GM12878 (cell line): ENCODE measurements around the gene NAA35. TPM values are rescaled to one million over a fixed set of nuclear protein-coding genes. Genes with fewer than 3 reads are reported as not detected.

Source experiments
- ATAC-seq: fragments of 200-7000 bp; cut with Tn5 transposase; 3 replicates; pipeline ENCODE4 v1.9.1; 2020; ENCODE audit warnings: mild to moderate bottlenecking, moderate library complexity
- BruUV-seq: library from RNA; stranded (reverse); fragments of 400-500 nt; replicated peaks from 2 replicates; lab custom pipeline; 2021; lab: Mats Ljungman, UMichigan
- CTCF ChIA-PET: fragments of 300-600 bp; sonication (Branson Sonifier 250); formaldehyde crosslinking; extraction: SDS; loops from one replicate; lab custom pipeline; 2021; ENCODE audit warnings: inconsistent platforms; lab: Yijun Ruan, JAX
- POLR2A ChIA-PET: fragments of 350-600 bp; formaldehyde crosslinking; extraction: SDS; loops from one replicate; lab custom pipeline; 2021; ENCODE audit warnings: inconsistent platforms; lab: Charles Lee
- RAD21 ChIA-PET: fragments of 300-600 bp; sonication (Branson Sonifier 250); formaldehyde crosslinking; loops from one replicate; lab custom pipeline; 2023; ENCODE audit warnings: antibody characterized with exemption; ENCODE audit not compliant: unreplicated experiment; lab: Charles Lee
- SMC1A ChIA-PET: fragments of 300-600 bp; sonication (Branson Sonifier 250); formaldehyde crosslinking; loops from one replicate; lab custom pipeline; 2023; ENCODE audit not compliant: unreplicated experiment, uncharacterized antibody; lab: Charles Lee
- DNase-seq: peaks from one replicate; pipeline ENCODE4 v3.0.0-alpha.2; 2011; ENCODE audit warnings: low read depth, low spot score
- FAIRE-seq: peaks from 3 replicates; lab custom pipeline; 2011; peaks lifted over from hg19 to GRCh38; lab: Jason Lieb, UNC
- H2AFZ ChIP-seq: 2 replicates; pipeline ENCODE4 v1.6.0; 2011; ENCODE audit warnings: low read depth, low read length, control low read depth; ENCODE audit not compliant: control insufficient read depth
- H3K27ac ChIP-seq: 2 replicates; pipeline ENCODE4 v1.5.1; 2011; ENCODE audit warnings: control low read depth; ENCODE audit not compliant: control insufficient read depth, insufficient read depth
- H3K27me3 ChIP-seq, 2 experiments: replicated peaks in 1 of 2; 2 replicates each; pipeline versions ENCODE4 v1.6.0 to v1.6.1; 2011; ENCODE audit warnings: low read length in 1 of 2; ENCODE audit not compliant: control insufficient read depth in 2 of 2, insufficient read depth in 2 of 2
- H3K36me3 ChIP-seq, 2 experiments: 2 replicates each; pipeline ENCODE4 v1.5.1; 2011; ENCODE audit warnings: low read length in 1 of 2; ENCODE audit not compliant: control insufficient read depth in 2 of 2, insufficient read depth in 2 of 2
- H3K4me1 ChIP-seq: 2 replicates; pipeline ENCODE4 v1.6.1; 2011; ENCODE audit warnings: mild to moderate bottlenecking, low read length, moderate library complexity, mixed read lengths; ENCODE audit not compliant: control insufficient read depth, insufficient read depth
- H3K4me2 ChIP-seq: 2 replicates; pipeline ENCODE4 v1.6.0; 2011; ENCODE audit warnings: control low read depth; ENCODE audit not compliant: control insufficient read depth, insufficient read depth
- H3K4me3 ChIP-seq: fragments of 200-600 bp; sonication (generic); 2 replicates; pipeline ENCODE4 v1.5.1; 2016
- H3K79me2 ChIP-seq: 2 replicates; pipeline ENCODE4 v1.6.0; 2011; ENCODE audit warnings: low read length; ENCODE audit not compliant: control insufficient read depth, insufficient read depth
- H3K9ac ChIP-seq: 2 replicates; pipeline ENCODE4 v1.8.0; 2011; ENCODE audit warnings: low read length, control low read depth, mixed read lengths; ENCODE audit not compliant: control insufficient read depth, insufficient read depth
- H3K9me3 ChIP-seq: replicated peaks from 3 replicates; pipeline ENCODE4 v1.5.1; 2011; ENCODE audit warnings: mild to moderate bottlenecking, low read length; ENCODE audit not compliant: control insufficient read depth, insufficient read depth
- H4K20me1 ChIP-seq: 2 replicates; pipeline ENCODE4 v1.6.0; 2011; ENCODE audit not compliant: control insufficient read depth, insufficient read depth
- CHD1 ChIP-seq: IDR thresholded peaks from 2 replicates; pipeline ENCODE4 v1.6.1; 2012; ENCODE audit warnings: low read depth, low read length, improper control_type of control experiment
- CHD4 ChIP-seq: fragments of 200-600 bp; sonication (generic); IDR thresholded peaks from 2 replicates; pipeline ENCODE4 v1.6.1; 2016; ENCODE audit warnings: mild to moderate bottlenecking
- IRF4 ChIP-seq: IDR thresholded peaks from 2 replicates; pipeline ENCODE4 v1.6.1; 2011; ENCODE audit warnings: low read depth, low read length
- MLLT1 ChIP-seq: fragments of 450-650 bp; IDR thresholded peaks from 2 replicates; pipeline ENCODE4 v1.6.1; 2016; ENCODE audit warnings: mild to moderate bottlenecking
- NFXL1 ChIP-seq: fragments of 450-650 bp; IDR thresholded peaks from 2 replicates; pipeline ENCODE4 v1.6.1; 2017; ENCODE audit warnings: antibody characterized with exemption, mild to moderate bottlenecking, borderline replicate concordance
- NKRF ChIP-seq: fragments of 450-650 bp; conservative IDR thresholded peaks from 2 replicates; pipeline ENCODE4 v1.6.1; 2017; ENCODE audit warnings: mild to moderate bottlenecking, moderate library complexity
- NR2C1 ChIP-seq: fragments of 450-650 bp; IDR thresholded peaks from 2 replicates; pipeline ENCODE4 v1.6.1; 2017; ENCODE audit warnings: antibody characterized with exemption, mild to moderate bottlenecking, moderate library complexity
- NRF1 ChIP-seq: conservative IDR thresholded peaks from 2 replicates; pipeline ENCODE4 v1.6.1; 2011; ENCODE audit warnings: mild to moderate bottlenecking, low read depth, low read length, improper control_type of control experiment
- PAX5 ChIP-seq: IDR thresholded peaks from 2 replicates; pipeline ENCODE4 v1.6.1; 2011; ENCODE audit warnings: low read depth, low read length, borderline replicate concordance
- POLR2A ChIP-seq: IDR thresholded peaks from 2 replicates; pipeline ENCODE4 v1.6.1; 2011; ENCODE audit warnings: low read depth, mild to moderate bottlenecking, low read length
- RFX5 ChIP-seq: IDR thresholded peaks from 2 replicates; pipeline ENCODE4 v1.6.1; 2011; ENCODE audit warnings: low read depth, low read length, improper control_type of control experiment
- SIN3A ChIP-seq: IDR thresholded peaks from 2 replicates; pipeline ENCODE4 v1.6.1; 2012; ENCODE audit warnings: low read depth, low read length, improper control_type of control experiment
- SKIL ChIP-seq: fragments of 450-650 bp; IDR thresholded peaks from 2 replicates; pipeline ENCODE4 v1.6.1; 2017; ENCODE audit warnings: mild to moderate bottlenecking, low read depth, inconsistent platforms; ENCODE audit not compliant: poor library complexity, severe bottlenecking
- SUPT20H ChIP-seq: IDR thresholded peaks from 2 replicates; pipeline ENCODE4 v1.6.1; 2011; ENCODE audit warnings: low read depth, mild to moderate bottlenecking, low read length, moderate library complexity, borderline replicate concordance; ENCODE audit not compliant: control insufficient read depth
- YY1 ChIP-seq: IDR thresholded peaks from 2 replicates; pipeline ENCODE4 v1.6.1; 2011; ENCODE audit warnings: low read depth, mild to moderate bottlenecking, low read length
- ZBED1 ChIP-seq: IDR thresholded peaks from 2 replicates; pipeline ENCODE4 v1.6.1; 2016; ENCODE audit warnings: borderline replicate concordance
- ZBTB11 ChIP-seq: fragments of 450-650 bp; formaldehyde crosslinking; IDR thresholded peaks from 2 replicates; pipeline ENCODE4 v1.5.0; 2022; ENCODE audit warnings: mild to moderate bottlenecking, missing genetic modification characterization
- ZZZ3 ChIP-seq: IDR thresholded peaks from 2 replicates; pipeline ENCODE4 v1.6.1; 2011; ENCODE audit warnings: low read depth; ENCODE audit not compliant: control insufficient read depth, insufficient read length
- WGBS: methylation state at CpG from one replicate; pipeline ENCODE4 v1.1.6; 2016; ENCODE audit warnings: low lambda C conversion rate; ENCODE audit not compliant: insufficient replicate concordance, insufficient coverage; ENCODE audit errors: missing lambda C conversion rate; 5-methylcytosine and 5-hydroxymethylcytosine counted together
- in situ Hi-C: fragments of 300-500 bp; cut with MboI; formaldehyde crosslinking; loops from 9 replicates; pipeline ENCODE4 v1.14.3; 2018; ENCODE audit warnings: mixed read lengths
- intact Hi-C: fragments of 100-400 bp; cut with micrococcal nuclease; formaldehyde crosslinking; loops from one replicate; pipeline ENCODE4 v1.14.2; 2022; ENCODE audit not compliant: unreplicated experiment
- polyA plus RNA-seq, 11 experiments: library from polyadenylated mRNA; depleted of rRNA in 4 of 11; unstranded in 6 of 11; stranded (reverse) in 5 of 11; fragments of >200 nt; fragmentation: Nextera tagmentation in 4 of 11; fragmentation: Illumina TruSeq in 1 of 11; extraction: Ambion mirVana in 4 of 11; extraction: Trizol in 1 of 11; gene quantifications; 1 replicate in 1 of 11; 2 replicates in 10 of 11; pipeline versions ENCODE4 v1.2.1 to v1.2.3, GENCODE V29; 2011 to 2016; ENCODE audit warnings: inconsistent platforms in 2 of 11, missing spikeins in 2 of 11, low read depth in 1 of 11
- total RNA-seq, 4 experiments: library from RNA; depleted of rRNA in 3 of 4; stranded (reverse); fragments of >200 nt in 3 of 4; fragmentation: Illumina TruSeq in 1 of 4; extraction: Trizol in 1 of 4; gene quantifications; 2 replicates each; pipeline versions ENCODE4 v1.2.1 to v1.2.3, GENCODE V29; 2013 to 2021

Gene NAA35
- total and polyA plus RNA-seq, 10 of the 15 experiments (the other 5 are each of a cell fraction or from before 2014, with no cell fraction given), result 15.5 to 38.0 (median 26.9) TPM

GRCh38 chr9:86046930-86047341, 106.0 kb downstream of the NAA35 start:
- Histone ChIP-seq H3K9ac (no peak overlapping the region), H4K20me1 (no peaks in the 10 kb centered on the region), H3K79me2 (no peaks in the 10 kb centered on the region), H3K4me3 (no peak overlapping the region), H3K4me2 (no peak overlapping the region), H3K27ac (no peak overlapping the region), H3K27me3 (no peaks in the 10 kb centered on the region), H2AFZ (no peak overlapping the region), H3K9me3 (no peaks in the 10 kb centered on the region), H3K4me1 (no peaks in the 10 kb centered on the region), H3K36me3 (no peaks in the 10 kb centered on the region)
- in situ Hi-C loops, result no loop called here
- POLR2A ChIA-PET, result interaction anchor here (0.6 kb wide), 1 partner anchor 256 kb away, joined by 3 read pairs; no protein-coding TSS in a partner anchor
- no peak for ATAC-seq
- 67% methylated on average over 8 of the region's 8 CpGs for WGBS
- intact Hi-C loops, result no loop called here
- no TSS peak for BruUV-seq
- FAIRE-seq, result no peak
- DNase-seq, result no peak
- CTCF ChIA-PET, result no interaction called here
- RAD21 ChIA-PET, result no interaction called here
- SMC1A ChIA-PET, result no interaction called here
- TF ChIP-seq POLR2A (no peak), PAX5 (no peak), NRF1 (no peak), SIN3A (no peak), SUPT20H (no peak), RFX5 (no peak), YY1 (no peak), SKIL (no peak), NKRF (no peak), CHD1 (no peak), ZBTB11 (CRISPR knock-in tag) (no peak), CHD4 (no peak), ZBED1 (no peak), NFXL1 (no peak), NR2C1 (no peak), IRF4 (no peak), ZZZ3 (no peak), MLLT1 (no peak)
